ENCODE results near the gene UBB. TPM values are rescaled to one million over a fixed set of nuclear protein-coding genes. Genes with fewer than 3 reads are reported as not detected.
A peak's percentile ranks its signal among the peaks of the same experiment; 100 is the strongest.

Gene UBB
- total RNA-seq, 4 donors from 2014 or later: 535 to 1,039 (median 667) TPM

DNA sequence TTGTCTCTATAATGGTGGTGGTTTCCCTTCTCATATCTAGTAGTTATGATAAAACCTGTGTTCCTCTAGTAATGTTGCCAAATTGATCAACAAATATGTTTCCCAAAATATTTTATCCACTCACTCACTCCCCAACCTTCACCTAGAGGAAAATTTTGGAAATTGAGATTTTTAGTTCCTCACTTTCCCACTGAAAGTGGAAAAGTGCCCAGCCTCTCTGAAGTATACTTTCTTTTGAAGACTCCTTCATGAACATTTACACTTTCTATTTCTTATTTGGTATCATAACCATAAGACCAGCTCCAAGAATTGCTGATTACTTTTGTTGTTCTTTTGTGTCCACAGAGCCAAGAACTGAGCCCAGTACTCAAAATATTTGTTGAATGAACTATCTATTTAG, 22.5 kb upstream of the UBB start:
- no peaks in the 10 kb centered on the region for H3K27me3 ChIP-seq
- no peaks in the 10 kb centered on the region for H3K9me3 ChIP-seq
- TF ChIP-seq POLR2A (IDR thresholded peaks at IDR 0.05): no peak
- TF ChIP-seq, protein P1, sequence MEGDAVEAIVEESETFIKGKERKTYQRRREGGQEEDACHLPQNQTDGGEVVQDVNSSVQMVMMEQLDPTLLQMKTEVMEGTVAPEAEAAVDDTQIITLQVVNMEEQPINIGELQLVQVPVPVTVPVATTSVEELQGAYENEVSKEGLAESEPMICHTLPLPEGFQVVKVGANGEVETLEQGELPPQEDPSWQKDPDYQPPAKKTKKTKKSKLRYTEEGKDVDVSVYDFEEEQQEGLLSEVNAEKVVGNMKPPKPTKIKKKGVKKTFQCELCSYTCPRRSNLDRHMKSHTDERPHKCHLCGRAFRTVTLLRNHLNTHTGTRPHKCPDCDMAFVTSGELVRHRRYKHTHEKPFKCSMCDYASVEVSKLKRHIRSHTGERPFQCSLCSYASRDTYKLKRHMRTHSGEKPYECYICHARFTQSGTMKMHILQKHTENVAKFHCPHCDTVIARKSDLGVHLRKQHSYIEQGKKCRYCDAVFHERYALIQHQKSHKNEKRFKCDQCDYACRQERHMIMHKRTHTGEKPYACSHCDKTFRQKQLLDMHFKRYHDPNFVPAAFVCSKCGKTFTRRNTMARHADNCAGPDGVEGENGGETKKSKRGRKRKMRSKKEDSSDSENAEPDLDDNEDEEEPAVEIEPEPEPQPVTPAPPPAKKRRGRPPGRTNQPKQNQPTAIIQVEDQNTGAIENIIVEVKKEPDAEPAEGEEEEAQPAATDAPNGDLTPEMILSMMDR (IDR thresholded peaks at IDR 0.05): no peak
- intact Hi-C loops (cut with DNase I; ENCODE audit: low total_unique reads): no loop called here
- H3K27ac ChIP-seq: no peak overlapping the region
- H3K4me1 ChIP-seq: no peaks in the 10 kb centered on the region
- no peak for DNase-seq
- no peak overlapping the region for H3K4me3 ChIP-seq
- H3K36me3 ChIP-seq: no peaks in the 10 kb centered on the region

- Histone ChIP-seq H3K36me3 (no peaks in the 10 kb centered on the region), H3K4me3 (no peak overlapping the region), H3K9me3 (no peaks in the 10 kb centered on the region), H3K27ac (no peak overlapping the region), H3K27me3 (no peaks in the 10 kb centered on the region), H3K4me1 (peaks cover 0 to 4% of the 10 kb centered on the region in 2 donors)
- DNase-seq: no peak
- TF ChIP-seq, protein P1 (IDR thresholded peaks at IDR 0.05): no peak
- no peak for TF ChIP-seq POLR2A (IDR thresholded peaks at IDR 0.05)
- intact Hi-C loops (cut with DNase I; ENCODE audit: low total_unique reads): no loop called here
Observed at GRCh38 chr17:16361874-16362273, 19.0 kb upstream of the UBB start.

DNA sequence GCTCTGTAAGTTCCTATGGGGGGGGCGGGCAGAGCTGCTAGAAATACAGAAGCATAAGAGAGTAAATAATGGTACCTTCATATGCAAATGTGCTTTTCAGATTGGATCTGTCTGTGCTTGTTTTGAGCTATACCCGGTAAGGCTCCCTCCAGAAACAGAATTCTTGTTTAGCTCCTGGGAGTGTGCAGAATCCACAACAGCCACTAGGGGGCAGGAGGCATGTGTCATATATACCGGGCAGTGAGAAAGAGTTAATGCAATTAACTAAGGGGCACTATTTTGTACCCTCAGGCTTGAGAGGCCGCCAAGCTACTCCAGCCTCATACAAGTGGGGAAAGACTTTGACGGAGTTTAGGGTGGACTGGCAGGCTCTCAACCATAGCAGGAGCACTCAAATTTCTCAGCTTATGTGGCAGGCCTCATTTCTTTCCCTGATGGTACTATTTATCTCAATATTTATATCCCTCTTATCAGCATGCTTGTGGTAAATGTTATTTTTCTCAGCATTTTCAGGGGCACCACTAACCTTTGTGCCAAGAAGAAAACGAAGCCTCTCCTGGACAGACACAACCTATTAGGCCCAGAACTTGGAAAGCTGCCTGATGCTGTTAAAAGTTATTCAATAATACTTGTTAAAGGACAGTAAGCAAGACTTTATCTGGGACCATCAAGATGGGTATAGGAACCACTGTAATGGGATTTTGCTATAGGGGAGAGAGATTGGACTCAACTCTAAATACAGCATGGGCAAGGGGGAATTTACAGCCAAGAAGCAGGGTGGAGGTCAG, 16.9 kb upstream of the UBB start:
- H3K27ac ChIP-seq: peak overlapping the region; percentile 53 to 55
- peak; percentile 71 to 79 for DNase-seq

GRCh38 chr17:16364625-16365024, 16.3 kb upstream of the UBB start:
- H3K27ac ChIP-seq: peak overlapping the region; percentile 53 to 55

More for the DNA sequence above, 16.9 kb upstream of the UBB start:
- H3K9me3 ChIP-seq: no peaks in the 10 kb centered on the region
- intact Hi-C loops (cut with DNase I; ENCODE audit: low total_unique reads): no loop called here
- TF ChIP-seq, protein P1 (IDR thresholded peaks at IDR 0.05): peak; percentile 71 to 89 (median 79)
- TF ChIP-seq POLR2A (IDR thresholded peaks at IDR 0.05): no peak
- no peaks in the 10 kb centered on the region for H3K36me3 ChIP-seq
- H3K4me3 ChIP-seq: no peak overlapping the region
- H3K27me3 ChIP-seq: no peaks in the 10 kb centered on the region
- peaks cover 0 to 4% of the 10 kb centered on the region in 2 donors for H3K4me1 ChIP-seq

GRCh38 chr17:16371742-16372141, 9.1 kb upstream of the UBB start:
- no peaks in the 10 kb centered on the region for H3K36me3 ChIP-seq
- no peak for TF ChIP-seq POLR2A (IDR thresholded peaks at IDR 0.05)
- TF ChIP-seq, protein P1 (IDR thresholded peaks at IDR 0.05): no peak
- no peak for DNase-seq
- H3K27ac ChIP-seq: no peak overlapping the region
- intact Hi-C loops (cut with DNase I; ENCODE audit: low total_unique reads): no loop called here
- H3K4me1 ChIP-seq: no peaks in the 10 kb centered on the region
- H3K4me3 ChIP-seq: no peak overlapping the region
- H3K9me3 ChIP-seq: no peaks in the 10 kb centered on the region
- H3K27me3 ChIP-seq: no peaks in the 10 kb centered on the region

More at GRCh38 chr17:16364625-16365024, 16.3 kb upstream of the UBB start:
- Histone ChIP-seq H3K4me1 (peaks cover 0 to 4% of the 10 kb centered on the region in 2 donors), H3K36me3 (no peaks in the 10 kb centered on the region), H3K4me3 (no peak overlapping the region), H3K9me3 (no peaks in the 10 kb centered on the region), H3K27me3 (no peaks in the 10 kb centered on the region)
- intact Hi-C loops (cut with DNase I; ENCODE audit: low total_unique reads): no loop called here
- TF ChIP-seq, protein P1 (IDR thresholded peaks at IDR 0.05): no peak
- TF ChIP-seq POLR2A (IDR thresholded peaks at IDR 0.05): no peak
- DNase-seq: no peak
